Measurements from ENCODE around the gene GNAZ. TPM values are rescaled to one million over a fixed set of nuclear protein-coding genes. Genes with fewer than 3 reads are reported as not detected.
A peak's percentile ranks its signal among the peaks of the same experiment; 100 is the strongest.

The GNAZ gene
- polyA plus RNA-seq, 1 donor from 2014 or later, result 52.0 TPM

DNA sequence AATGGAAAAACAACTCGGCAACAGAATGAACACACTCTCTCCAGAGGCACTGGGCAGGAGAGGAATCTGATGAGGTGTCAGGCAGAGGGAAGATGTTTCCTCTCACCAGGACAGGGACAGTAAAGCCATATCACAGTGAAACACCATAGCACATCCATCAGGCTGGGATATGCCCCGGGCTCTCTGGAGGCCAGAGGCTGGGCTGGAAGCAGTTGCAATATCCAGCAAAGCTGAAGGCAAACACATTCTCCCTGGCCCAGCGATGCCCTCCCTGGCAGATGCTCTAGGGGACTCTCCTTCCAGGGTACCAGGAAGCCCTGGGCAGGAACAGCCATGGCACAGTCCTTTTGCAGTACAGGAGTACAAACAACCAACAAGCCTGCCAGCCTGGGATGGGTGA lies 60.4 kb downstream of the GNAZ start:
- Histone ChIP-seq H3K9me3 (ENCODE audit: low read length) (no peaks in the 10 kb centered on the region), H4K20me1 (ENCODE audit: insufficient read depth) (no peaks in the 10 kb centered on the region), H3K9ac (ENCODE audit: low read length) (peak overlapping the region; percentile 26), H3K9me2 (ENCODE audit: insufficient read depth, low read length) (no peaks in the 10 kb centered on the region), H3K36me3 (ENCODE audit: insufficient read depth, low read length) (no peaks in the 10 kb centered on the region), H3K4me2 (ENCODE audit: low read length) (no peak overlapping the region), H3K4me3 (ENCODE audit: low read length) (no peak overlapping the region), H3F3A (ENCODE audit: insufficient read depth, low read length, poor library complexity, severe bottlenecking) (no peaks in the 10 kb centered on the region), H3K27me3 (ENCODE audit: insufficient read depth, low read depth, low read length) (no peaks in the 10 kb centered on the region), H3K79me2 (replicated peaks; ENCODE audit: insufficient read depth, low read length) (no peaks in the 10 kb centered on the region), H3K27ac (ENCODE audit: low read length) (peak overlapping the region; percentile 31), H2AFZ (ENCODE audit: low read depth, low read length) (no peak overlapping the region)
- TF ChIP-seq EZH2 (IDR thresholded peaks at IDR 0.05; ENCODE audit: borderline replicate concordance, insufficient read depth, low read length, poor library complexity, severe bottlenecking) (no peak), TAF1 (IDR thresholded peaks at IDR 0.05; ENCODE audit: low read depth) (no peak), RAD21 (conservative IDR thresholded peaks at IDR 0.05) (no peak), SMC3 (conservative IDR thresholded peaks at IDR 0.05; ENCODE audit: poor library complexity) (no peak), POLR2AphosphoS5 (IDR thresholded peaks at IDR 0.05) (no peak), EP300 (conservative IDR thresholded peaks at IDR 0.05; ENCODE audit: poor library complexity, severe bottlenecking) (no peak)
- TF ChIP-seq, protein P1, sequence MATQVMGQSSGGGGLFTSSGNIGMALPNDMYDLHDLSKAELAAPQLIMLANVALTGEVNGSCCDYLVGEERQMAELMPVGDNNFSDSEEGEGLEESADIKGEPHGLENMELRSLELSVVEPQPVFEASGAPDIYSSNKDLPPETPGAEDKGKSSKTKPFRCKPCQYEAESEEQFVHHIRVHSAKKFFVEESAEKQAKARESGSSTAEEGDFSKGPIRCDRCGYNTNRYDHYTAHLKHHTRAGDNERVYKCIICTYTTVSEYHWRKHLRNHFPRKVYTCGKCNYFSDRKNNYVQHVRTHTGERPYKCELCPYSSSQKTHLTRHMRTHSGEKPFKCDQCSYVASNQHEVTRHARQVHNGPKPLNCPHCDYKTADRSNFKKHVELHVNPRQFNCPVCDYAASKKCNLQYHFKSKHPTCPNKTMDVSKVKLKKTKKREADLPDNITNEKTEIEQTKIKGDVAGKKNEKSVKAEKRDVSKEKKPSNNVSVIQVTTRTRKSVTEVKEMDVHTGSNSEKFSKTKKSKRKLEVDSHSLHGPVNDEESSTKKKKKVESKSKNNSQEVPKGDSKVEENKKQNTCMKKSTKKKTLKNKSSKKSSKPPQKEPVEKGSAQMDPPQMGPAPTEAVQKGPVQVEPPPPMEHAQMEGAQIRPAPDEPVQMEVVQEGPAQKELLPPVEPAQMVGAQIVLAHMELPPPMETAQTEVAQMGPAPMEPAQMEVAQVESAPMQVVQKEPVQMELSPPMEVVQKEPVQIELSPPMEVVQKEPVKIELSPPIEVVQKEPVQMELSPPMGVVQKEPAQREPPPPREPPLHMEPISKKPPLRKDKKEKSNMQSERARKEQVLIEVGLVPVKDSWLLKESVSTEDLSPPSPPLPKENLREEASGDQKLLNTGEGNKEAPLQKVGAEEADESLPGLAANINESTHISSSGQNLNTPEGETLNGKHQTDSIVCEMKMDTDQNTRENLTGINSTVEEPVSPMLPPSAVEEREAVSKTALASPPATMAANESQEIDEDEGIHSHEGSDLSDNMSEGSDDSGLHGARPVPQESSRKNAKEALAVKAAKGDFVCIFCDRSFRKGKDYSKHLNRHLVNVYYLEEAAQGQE (IDR thresholded peaks at IDR 0.05; ENCODE audit: borderline replicate concordance), result no peak
- TF ChIP-seq, protein P2, sequence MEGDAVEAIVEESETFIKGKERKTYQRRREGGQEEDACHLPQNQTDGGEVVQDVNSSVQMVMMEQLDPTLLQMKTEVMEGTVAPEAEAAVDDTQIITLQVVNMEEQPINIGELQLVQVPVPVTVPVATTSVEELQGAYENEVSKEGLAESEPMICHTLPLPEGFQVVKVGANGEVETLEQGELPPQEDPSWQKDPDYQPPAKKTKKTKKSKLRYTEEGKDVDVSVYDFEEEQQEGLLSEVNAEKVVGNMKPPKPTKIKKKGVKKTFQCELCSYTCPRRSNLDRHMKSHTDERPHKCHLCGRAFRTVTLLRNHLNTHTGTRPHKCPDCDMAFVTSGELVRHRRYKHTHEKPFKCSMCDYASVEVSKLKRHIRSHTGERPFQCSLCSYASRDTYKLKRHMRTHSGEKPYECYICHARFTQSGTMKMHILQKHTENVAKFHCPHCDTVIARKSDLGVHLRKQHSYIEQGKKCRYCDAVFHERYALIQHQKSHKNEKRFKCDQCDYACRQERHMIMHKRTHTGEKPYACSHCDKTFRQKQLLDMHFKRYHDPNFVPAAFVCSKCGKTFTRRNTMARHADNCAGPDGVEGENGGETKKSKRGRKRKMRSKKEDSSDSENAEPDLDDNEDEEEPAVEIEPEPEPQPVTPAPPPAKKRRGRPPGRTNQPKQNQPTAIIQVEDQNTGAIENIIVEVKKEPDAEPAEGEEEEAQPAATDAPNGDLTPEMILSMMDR (IDR thresholded peaks at IDR 0.05; ENCODE audit: poor library complexity, severe bottlenecking), result no peak

DNA sequence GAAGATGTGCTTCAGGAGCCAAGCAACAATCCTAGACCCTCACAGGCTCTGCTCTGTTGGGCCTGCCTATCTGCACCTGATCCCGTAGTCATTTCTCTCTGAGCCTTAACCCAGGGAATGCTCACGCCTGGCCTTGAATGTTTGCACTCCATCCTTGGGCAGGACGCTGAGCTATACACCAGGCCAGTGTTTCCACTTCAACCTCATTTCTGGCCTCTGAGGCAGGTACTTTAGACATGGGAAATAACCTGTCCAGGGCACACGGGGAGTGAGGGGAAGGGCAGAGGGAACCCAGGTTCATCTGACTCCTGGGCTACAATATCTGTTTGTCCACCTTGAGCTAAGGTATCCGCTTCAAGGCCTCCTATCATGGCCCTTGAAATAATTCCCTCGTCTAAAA lies 61.6 kb downstream of the GNAZ start:
- Histone ChIP-seq H3K4me3 (ENCODE audit: low read length) (no peak overlapping the region), H3K27ac (ENCODE audit: low read length) (no peak overlapping the region), H3K36me3 (ENCODE audit: insufficient read depth, low read length) (no peaks in the 10 kb centered on the region), H3F3A (ENCODE audit: insufficient read depth, low read length, poor library complexity, severe bottlenecking) (no peaks in the 10 kb centered on the region), H4K20me1 (ENCODE audit: insufficient read depth) (no peaks in the 10 kb centered on the region), H3K9me3 (ENCODE audit: low read length) (no peaks in the 10 kb centered on the region), H3K9ac (ENCODE audit: low read length) (no peak overlapping the region), H3K9me2 (ENCODE audit: insufficient read depth, low read length) (no peaks in the 10 kb centered on the region), H3K79me2 (replicated peaks; ENCODE audit: insufficient read depth, low read length) (no peaks in the 10 kb centered on the region), H2AFZ (ENCODE audit: low read depth, low read length) (no peak overlapping the region), H3K4me2 (ENCODE audit: low read length) (no peak overlapping the region), H3K27me3 (ENCODE audit: insufficient read depth, low read depth, low read length) (no peaks in the 10 kb centered on the region)
- TF ChIP-seq, protein P1 (IDR thresholded peaks at IDR 0.05; ENCODE audit: borderline replicate concordance), result no peak
